NCI-H345 (cell line): ENCODE measurements around the gene ARHGAP30.
"Not testable (repeated sequence)": the region's sequence is repeated elsewhere in the genome, so short reads cannot be mapped to it uniquely, and the experiment has no call there.

Experiments used
- DNase-seq: peaks from one replicate; lab custom pipeline; 2025; lab: John Stamatoyannopoulos, UW

Gene ARHGAP30

GRCh38 chr1:161037661-161038522 lies 31.8 kb downstream of the ARHGAP30 start:
- DNase-seq, result peak; percentile 46

GRCh38 chr1:161033751-161034150 lies 35.9 kb downstream of the ARHGAP30 start:
- DNase-seq, result no peak

DNA sequence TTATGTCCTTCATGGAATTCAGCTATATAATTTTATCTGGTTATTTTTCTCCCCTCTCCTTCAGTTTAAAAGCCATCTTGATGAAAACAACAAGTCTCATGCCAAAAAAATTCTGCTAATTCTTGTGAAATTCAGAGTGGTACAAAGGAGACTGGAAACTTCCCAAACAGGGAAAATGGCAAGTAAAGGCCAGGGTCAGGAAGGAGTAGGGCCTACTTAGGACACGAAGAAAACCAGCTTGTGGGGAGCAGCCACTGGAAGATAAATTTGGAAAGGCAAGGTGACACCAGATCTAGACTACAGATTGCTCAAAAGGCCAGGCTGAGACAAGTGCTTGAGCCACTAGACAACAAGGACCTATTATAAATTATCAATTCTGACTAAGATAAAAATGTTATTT lies 37.3 kb downstream of the ARHGAP30 start:
- DNase-seq, result no peak

GRCh38 chr1:161031874-161032273 lies 37.8 kb downstream of the ARHGAP30 start:
- DNase-seq, result no peak

- not testable (repeated sequence) for DNase-seq
Measured at GRCh38 chr1:161029466-161029865, 40.2 kb downstream of the ARHGAP30 start.

GRCh38 chr1:161026954-161027353 lies 42.7 kb downstream of the ARHGAP30 start:
- not testable (repeated sequence) for DNase-seq

DNA sequence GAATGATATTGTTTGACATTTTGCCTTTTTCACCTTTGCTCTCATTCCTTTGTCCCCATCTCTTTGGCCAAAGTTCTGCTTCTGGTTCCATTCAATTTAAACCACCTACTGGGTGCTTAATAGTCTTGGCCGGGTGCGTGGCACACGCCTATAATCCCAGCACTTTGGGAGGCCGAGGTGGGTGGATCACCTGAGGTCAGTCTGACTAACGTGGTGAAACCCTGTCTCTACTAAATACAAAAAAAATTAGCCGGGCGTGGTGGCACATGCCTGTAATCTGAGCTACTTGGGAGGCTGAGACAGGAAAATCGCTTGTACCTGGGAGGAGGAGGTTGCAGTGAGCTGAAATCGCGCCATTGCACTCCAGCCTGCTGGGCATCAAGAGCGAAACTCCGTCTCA lies 47.3 kb downstream of the ARHGAP30 start:
- DNase-seq, result not testable (repeated sequence)

- DNase-seq, result no peak
Measured at GRCh38 chr1:161021970-161022353, 47.7 kb downstream of the ARHGAP30 start.

GRCh38 chr1:161021165-161021969 lies 48.3 kb downstream of the ARHGAP30 start:
- peak; percentile 99 for DNase-seq

- peak; percentile 73 for DNase-seq
Measured at GRCh38 chr1:161020509-161021164, 49.1 kb downstream of the ARHGAP30 start, which contains the start of gene F11R. Gene F11R, minus strand, starts transcription at chr1:161021152. Its CDS starts 79 bp downstream, at chr1:161021073.

GRCh38 chr1:161019751-161020495 lies 49.8 kb downstream of the ARHGAP30 start:
- DNase-seq, result peak; percentile 74

DNA sequence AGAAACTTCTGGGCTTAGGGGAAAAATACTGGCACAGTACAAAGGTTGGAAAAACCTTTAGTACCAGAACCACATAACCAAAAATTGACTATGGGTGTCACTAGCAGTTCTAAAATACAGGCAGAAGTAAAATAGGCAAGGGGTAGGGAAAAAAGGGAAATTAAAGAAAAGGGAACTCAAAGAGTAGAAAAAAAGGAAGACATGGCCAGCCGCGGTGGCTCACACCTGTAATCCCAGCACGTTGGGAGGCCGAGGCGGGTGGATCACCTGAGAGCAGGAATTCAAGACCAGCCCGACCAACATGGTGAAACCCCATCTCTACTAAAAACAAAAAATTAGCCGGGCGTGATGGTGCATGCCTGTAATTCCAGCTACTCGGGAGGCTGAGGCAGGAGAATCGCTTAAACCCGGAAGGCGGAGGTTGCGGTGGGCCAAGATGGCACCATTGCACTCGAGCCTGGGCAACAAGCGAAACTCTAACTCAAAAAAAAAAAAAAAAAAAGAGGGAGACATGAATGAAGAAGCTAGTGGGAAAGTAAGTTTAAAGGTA lies 50.5 kb downstream of the ARHGAP30 start:
- DNase-seq, result not testable (repeated sequence)

DNA sequence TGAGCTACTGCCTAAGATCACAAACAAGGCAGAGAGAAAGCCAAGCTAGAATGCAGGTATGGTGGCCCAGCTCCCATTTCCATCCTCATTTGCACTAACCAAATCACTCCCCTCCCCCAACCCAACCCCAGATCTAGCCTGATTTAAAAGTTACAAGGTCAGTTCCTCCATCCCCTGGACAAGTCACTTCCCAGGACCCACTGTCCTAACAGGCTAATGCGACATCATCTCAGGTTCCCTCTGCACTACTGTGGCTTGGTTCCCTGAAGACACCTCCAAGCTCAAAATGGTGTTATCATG lies 51.1 kb downstream of the ARHGAP30 start:
- DNase-seq, result no peak

DNA sequence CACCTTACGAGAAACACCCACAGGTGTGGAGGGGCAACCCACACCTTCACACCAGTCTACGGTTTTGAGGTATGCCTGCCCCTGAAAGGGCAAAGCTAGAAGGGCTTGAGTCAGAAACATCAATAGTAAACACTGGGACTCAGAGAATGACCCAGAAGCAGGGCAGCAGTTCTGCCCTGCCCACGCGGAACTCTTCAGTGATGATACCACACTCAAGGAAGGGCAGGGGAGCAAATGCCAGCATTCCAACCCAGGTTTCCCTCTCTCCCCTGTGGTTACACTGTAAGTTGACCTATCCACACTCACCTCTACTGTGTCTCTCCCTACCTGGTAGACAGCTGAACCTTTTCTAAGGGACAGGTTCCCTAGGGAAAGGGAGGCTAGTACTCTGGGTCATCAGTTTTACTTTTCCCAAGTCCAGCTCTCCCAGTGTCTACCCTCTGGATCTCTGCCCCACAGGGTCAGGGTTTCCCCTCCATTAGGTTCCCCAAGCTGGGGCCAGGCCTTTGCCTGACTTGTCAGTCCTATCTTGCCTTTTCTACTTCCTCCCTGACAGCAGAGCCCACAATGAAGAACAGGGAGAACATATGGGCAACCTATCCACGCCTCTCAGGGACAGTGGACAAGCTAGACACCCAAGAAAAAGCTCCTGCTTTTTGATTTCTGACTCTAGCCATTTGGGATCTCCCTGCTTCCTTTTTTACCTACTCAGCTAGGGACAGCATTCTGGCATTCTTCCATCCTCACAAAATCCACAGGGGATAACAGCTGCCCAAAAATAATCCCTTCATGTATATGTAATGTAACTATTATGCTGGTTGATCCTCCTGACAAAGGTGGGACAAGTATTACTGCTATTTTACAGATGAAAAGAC lies 51.7 kb downstream of the ARHGAP30 start:
- no peak for DNase-seq

DNA sequence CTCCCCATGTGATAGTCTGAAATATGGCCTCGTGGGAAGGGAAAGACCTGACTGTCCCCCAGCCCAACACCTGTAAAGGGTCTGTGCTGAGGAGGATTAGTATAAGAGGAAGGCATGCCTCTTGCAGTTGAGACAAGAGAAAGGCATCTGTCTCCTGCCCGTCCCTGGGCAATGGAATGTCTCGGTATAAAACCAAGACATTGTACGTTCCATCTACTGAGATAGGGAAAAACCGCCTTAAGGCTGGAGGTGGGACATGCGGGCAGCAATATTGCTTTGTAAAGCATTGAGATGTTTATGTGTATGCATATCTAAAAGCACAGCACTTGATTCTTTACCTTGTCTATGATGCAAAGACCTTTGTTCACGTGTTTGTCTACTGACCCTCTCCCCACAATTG lies 52.5 kb downstream of the ARHGAP30 start:
- not testable (repeated sequence) for DNase-seq

GRCh38 chr1:161016683-161017082 lies 53.0 kb downstream of the ARHGAP30 start:
- not testable (repeated sequence) for DNase-seq

GRCh38 chr1:161013488-161014230 lies 56.0 kb downstream of the ARHGAP30 start:
- DNase-seq, result no peak

DNA sequence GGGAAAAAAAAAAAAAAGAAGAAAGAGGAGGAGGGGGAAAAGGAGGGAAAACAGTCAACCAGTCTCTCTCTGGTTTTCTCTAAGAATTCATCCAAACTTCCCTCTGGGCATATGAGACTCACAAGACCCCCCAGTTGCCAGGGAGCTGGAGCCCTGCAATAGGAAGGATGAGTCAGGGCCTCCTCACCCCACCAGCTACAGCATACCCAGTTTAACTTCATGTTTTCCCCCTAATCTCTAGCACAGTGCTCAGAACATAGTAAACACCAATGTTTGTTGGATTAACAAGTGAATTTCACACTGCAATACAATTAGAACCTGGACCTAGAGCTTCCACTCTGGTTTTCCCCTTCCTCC lies 56.6 kb downstream of the ARHGAP30 start:
- DNase-seq, result no peak

DNA sequence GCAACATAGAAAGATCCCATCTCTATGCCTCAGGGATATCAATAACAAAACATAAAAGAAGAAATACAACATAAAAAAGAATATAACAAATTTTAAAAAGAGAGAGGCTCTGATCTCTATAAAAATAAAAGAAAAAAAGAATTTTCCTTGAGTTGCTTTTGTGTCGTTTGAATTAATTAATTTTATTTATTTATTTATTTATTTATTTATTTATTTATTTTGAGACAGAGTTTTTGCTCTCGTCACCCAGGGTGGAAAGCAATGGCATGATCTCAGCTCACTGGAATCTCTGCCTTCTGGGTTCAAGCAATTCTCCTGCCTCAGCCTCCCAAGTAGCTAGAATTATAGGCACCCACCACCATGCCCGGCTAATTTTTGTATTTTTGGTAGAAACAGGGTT lies 57.3 kb downstream of the ARHGAP30 start:
- no peak for DNase-seq
